ENCODE results near the gene CMSS1.
"Not testable (repeated sequence)": the region's sequence is repeated elsewhere in the genome, so short reads cannot be mapped to it uniquely, and the experiment has no call there.

Gene CMSS1

GRCh38 chr3:99818818-99819217, 1.2 kb downstream of the CMSS1 start:
- no peak for DNase-seq (ENCODE audit: low read depth)

- no peak for DNase-seq (ENCODE audit: low read depth)
These were observed 6.4 kb downstream of the CMSS1 start for GRCh38 chr3:99823723-99824711.

- no peak for DNase-seq (ENCODE audit: low read depth)
These were observed 7.5 kb downstream of the CMSS1 start for GRCh38 chr3:99825004-99825640.

GRCh38 chr3:99829844-99830243, 12.2 kb downstream of the CMSS1 start:
- DNase-seq (ENCODE audit: low read depth) = no peak

- DNase-seq (ENCODE audit: low read depth) = no peak
These were observed 16.0 kb downstream of the CMSS1 start for GRCh38 chr3:99833617-99834205.

GRCh38 chr3:99834211-99834957, 16.7 kb downstream of the CMSS1 start:
- no peak for DNase-seq (ENCODE audit: low read depth)

- DNase-seq (ENCODE audit: low read depth) = no peak
These were observed 19.0 kb downstream of the CMSS1 start for GRCh38 chr3:99836681-99837080.

GRCh38 chr3:99837715-99838114, 20.1 kb downstream of the CMSS1 start:
- DNase-seq (ENCODE audit: low read depth) = no peak

- no peak for DNase-seq (ENCODE audit: low read depth)
These were observed 21.1 kb downstream of the CMSS1 start for GRCh38 chr3:99838755-99839154.

- no peak for DNase-seq (ENCODE audit: low read depth)
These were observed 22.0 kb downstream of the CMSS1 start for GRCh38 chr3:99839613-99840012.

- not testable (repeated sequence) for DNase-seq (ENCODE audit: low read depth)
These were observed 24.3 kb downstream of the CMSS1 start for GRCh38 chr3:99841949-99842348.

- no peak for DNase-seq (ENCODE audit: low read depth)
These were observed 25.3 kb downstream of the CMSS1 start for GRCh38 chr3:99842826-99843589.

GRCh38 chr3:99843590-99844258, 26.1 kb downstream of the CMSS1 start:
- no peak for DNase-seq (ENCODE audit: low read depth)

GRCh38 chr3:99845331-99845730, 27.7 kb downstream of the CMSS1 start:
- no peak for DNase-seq (ENCODE audit: low read depth)

- no peak for DNase-seq (ENCODE audit: low read depth)
These were observed 28.3 kb downstream of the CMSS1 start for GRCh38 chr3:99845999-99846398.

GRCh38 chr3:99846477-99847160, 29.0 kb downstream of the CMSS1 start:
- DNase-seq (ENCODE audit: low read depth) = no peak

- no peak for DNase-seq (ENCODE audit: low read depth)
These were observed 30.8 kb downstream of the CMSS1 start for GRCh38 chr3:99848433-99848832.

- no peak for DNase-seq (ENCODE audit: low read depth)
These were observed 32.9 kb downstream of the CMSS1 start for GRCh38 chr3:99850608-99851007.

GRCh38 chr3:99851955-99852354, 34.3 kb downstream of the CMSS1 start:
- no peak for DNase-seq (ENCODE audit: low read depth)

- no peak for DNase-seq (ENCODE audit: low read depth)
These were observed 35.2 kb downstream of the CMSS1 start for GRCh38 chr3:99852851-99853250.

Data from non-pigmented ciliary epithelial cell (primary cell).